Measurements from ENCODE around the gene PLCB4.

PLCB4 gene

GRCh38 chr20:9409352-9409751 is 340.5 kb downstream of the PLCB4 start:
- TF ChIP-seq CTCF (conservative IDR thresholded peaks at IDR 0.05; ENCODE audit: low read length) (no peak), EZH2phosphoT487 (IDR thresholded peaks at IDR 0.05; ENCODE audit: borderline replicate concordance) (no peak)
- Histone ChIP-seq H3K79me2 (ENCODE audit: insufficient read depth, low read length) (no peaks in the 10 kb centered on the region), H4K20me1 (ENCODE audit: insufficient read depth, low read length, poor library complexity, severe bottlenecking) (no peaks in the 10 kb centered on the region), H3K27me3 (ENCODE audit: insufficient read depth, low read length, poor library complexity, severe bottlenecking) (no peaks in the 10 kb centered on the region), H3K9me2 (replicated peaks; ENCODE audit: low read depth, low read length) (no peaks in the 10 kb centered on the region), H3K9me3 (ENCODE audit: insufficient read depth, low read depth, low read length) (no peaks in the 10 kb centered on the region), H3K36me3 (ENCODE audit: insufficient read depth, low read length) (peaks cover 17% of the 10 kb centered on the region; the same call in 1 of the 2 replicates), H3K9ac (ENCODE audit: low read depth, low read length, poor library complexity, severe bottlenecking) (no peak overlapping the region), H3K4me1 (ENCODE audit: insufficient read depth, low read length, poor library complexity, severe bottlenecking) (no peaks in the 10 kb centered on the region), H3K4me3 (ENCODE audit: low read length, poor library complexity, severe bottlenecking) (no peak overlapping the region), H2AFZ (ENCODE audit: low read length) (no peak overlapping the region), H3K4me2 (ENCODE audit: low read depth, low read length, poor library complexity, severe bottlenecking) (no peak overlapping the region), H3F3A (ENCODE audit: low read depth) (no peaks in the 10 kb centered on the region)

GRCh38 chr20:9409981-9410380 is 341.1 kb downstream of the PLCB4 start:
- Histone ChIP-seq H3K4me1 (ENCODE audit: insufficient read depth, low read length, poor library complexity, severe bottlenecking) (no peaks in the 10 kb centered on the region), H4K20me1 (ENCODE audit: insufficient read depth, low read length, poor library complexity, severe bottlenecking) (no peaks in the 10 kb centered on the region), H3K9me2 (replicated peaks; ENCODE audit: low read depth, low read length) (no peaks in the 10 kb centered on the region), H3F3A (ENCODE audit: low read depth) (no peaks in the 10 kb centered on the region), H3K79me2 (ENCODE audit: insufficient read depth, low read length) (no peaks in the 10 kb centered on the region), H3K9me3 (ENCODE audit: insufficient read depth, low read depth, low read length) (no peaks in the 10 kb centered on the region), H3K36me3 (ENCODE audit: insufficient read depth, low read length) (peaks cover 17% of the 10 kb centered on the region; the same call in 1 of the 2 replicates), H3K27me3 (ENCODE audit: insufficient read depth, low read length, poor library complexity, severe bottlenecking) (no peaks in the 10 kb centered on the region), H2AFZ (ENCODE audit: low read length) (no peak overlapping the region), H3K9ac (ENCODE audit: low read depth, low read length, poor library complexity, severe bottlenecking) (no peak overlapping the region), H3K4me2 (ENCODE audit: low read depth, low read length, poor library complexity, severe bottlenecking) (no peak overlapping the region), H3K4me3 (ENCODE audit: low read length, poor library complexity, severe bottlenecking) (no peak overlapping the region)
- no peak for TF ChIP-seq CTCF (conservative IDR thresholded peaks at IDR 0.05; ENCODE audit: low read length)

- Histone ChIP-seq H3K27me3 (ENCODE audit: insufficient read depth, low read length, poor library complexity, severe bottlenecking) (no peaks in the 10 kb centered on the region), H3K9me3 (ENCODE audit: insufficient read depth, low read depth, low read length) (no peaks in the 10 kb centered on the region), H3K9me2 (replicated peaks; ENCODE audit: low read depth, low read length) (no peaks in the 10 kb centered on the region), H4K20me1 (ENCODE audit: insufficient read depth, low read length, poor library complexity, severe bottlenecking) (no peaks in the 10 kb centered on the region), H2AFZ (ENCODE audit: low read length) (no peak overlapping the region), H3K4me2 (ENCODE audit: low read depth, low read length, poor library complexity, severe bottlenecking) (no peak overlapping the region), H3K4me1 (ENCODE audit: insufficient read depth, low read length, poor library complexity, severe bottlenecking) (no peaks in the 10 kb centered on the region), H3K4me3 (ENCODE audit: low read length, poor library complexity, severe bottlenecking) (no peak overlapping the region), H3K36me3 (ENCODE audit: insufficient read depth, low read length) (peaks cover 17% of the 10 kb centered on the region; the same call in 1 of the 2 replicates), H3F3A (ENCODE audit: low read depth) (no peaks in the 10 kb centered on the region), H3K9ac (ENCODE audit: low read depth, low read length, poor library complexity, severe bottlenecking) (no peak overlapping the region), H3K79me2 (ENCODE audit: insufficient read depth, low read length) (no peaks in the 10 kb centered on the region)
- TF ChIP-seq CTCF (conservative IDR thresholded peaks at IDR 0.05; ENCODE audit: low read length) (no peak), EZH2phosphoT487 (IDR thresholded peaks at IDR 0.05; ENCODE audit: borderline replicate concordance) (no peak)
These were observed 342.9 kb downstream of the PLCB4 start for GRCh38 chr20:9411833-9412232.
